ENCODE measurements around the gene PCDH1. TPM values are rescaled to one million over a fixed set of nuclear protein-coding genes. Genes with fewer than 3 reads are reported as not detected.

The PCDH1 gene
- total and polyA plus RNA-seq, 2 donors (not counting 3 experiments of a cell fraction or from before 2014, with no cell fraction given): 113 to 136 TPM

DNA sequence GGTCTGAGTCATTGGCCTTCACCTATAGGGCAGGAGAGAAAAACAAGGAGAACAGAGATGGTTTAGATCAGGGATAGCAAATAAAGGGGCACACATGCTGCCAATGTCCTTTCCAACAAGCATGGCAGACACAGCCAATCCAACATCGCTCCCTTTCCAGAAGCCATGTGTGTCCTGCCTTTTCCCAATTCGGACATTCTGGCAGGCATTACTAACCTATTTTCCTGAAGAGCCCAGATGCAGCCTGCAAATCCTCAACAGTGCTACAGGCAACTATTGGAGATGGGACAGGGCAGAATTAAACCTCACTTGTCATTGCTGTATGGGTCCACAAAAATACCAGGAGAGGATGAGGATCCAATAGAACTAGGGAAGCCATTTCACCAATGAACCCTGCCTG lies 12.8 kb downstream of the PCDH1 start:
- ChIA-PET POLR2A (no interaction called here), CTCF (interaction anchor here (1.9 kb wide), 1 partner anchor 95 kb away, joined by 8 read pairs; no protein-coding TSS in a partner anchor)
- Histone ChIP-seq H3K4me1 (ENCODE audit: control insufficient read depth, extremely low read depth, insufficient read depth, low read length) (peaks cover under 1% of the 10 kb centered on the region), H4K20me1 (replicated peaks; ENCODE audit: control insufficient read depth, extremely low read depth, insufficient read depth, low read length) (no peaks in the 10 kb centered on the region), H3K79me2 (ENCODE audit: control insufficient read depth, insufficient read depth, low read length) (peaks cover 51% of the 10 kb centered on the region), H3K4me2 (ENCODE audit: insufficient read depth, low read length) (no peak overlapping the region), H2AFZ (ENCODE audit: low read depth, low read length) (no peak overlapping the region), H3K9me3 (replicated peaks; ENCODE audit: control insufficient read depth, insufficient read depth, low read length) (no peaks in the 10 kb centered on the region), H3K9ac (replicated peaks; ENCODE audit: extremely low read depth, insufficient read depth, low read length) (no peak overlapping the region), H3K36me3 (ENCODE audit: control insufficient read depth in 2 of 2, extremely low read depth in 1 of 2, insufficient read depth in 2 of 2, low read length in 2 of 2) (peaks cover 45 to 67% of the 10 kb centered on the region in 2 experiments), H3K27ac (ENCODE audit: insufficient read depth, low read depth, low read length) (no peak overlapping the region), H3K27me3 (ENCODE audit: control insufficient read depth in 2 of 2, insufficient read depth in 2 of 2, low read length in 2 of 2) (no peaks in the 10 kb centered on the region), H3K9me1 (replicated peaks; ENCODE audit: control insufficient read depth, extremely low read depth, insufficient read depth, low read length) (no peaks in the 10 kb centered on the region), H3K4me3 (replicated peaks in 1 of 3; ENCODE audit: insufficient read depth in 1 of 3, low read depth in 1 of 3, low read length in 3 of 3) (no peak overlapping the region)
- BruUV-seq (replicated peaks): no TSS peak
- DNase-seq (ENCODE audit: low read depth, low spot score) (no peak), FAIRE-seq (no peak)
- dilution Hi-C loops (cut with MboI; ENCODE audit: extremely low pct_ligation_motif_present, low sequenced_read_pairs) (no loop called here), intact Hi-C loops (cut with micrococcal nuclease) (no loop called here)
- TF ChIP-seq POLR2AphosphoS5 (IDR thresholded peaks at IDR 0.05; ENCODE audit: insufficient read depth, low read depth, low read length) (no peak), EZH2 (IDR thresholded peaks at IDR 0.05; ENCODE audit: borderline replicate concordance, low read depth, low read length, severe bottlenecking) (no peak), MYC (IDR thresholded peaks at IDR 0.05; ENCODE audit: low read depth, low read length) (no peak), POLR2A (IDR thresholded peaks at IDR 0.05; ENCODE audit: low read depth, low read length) (no peak), FOS (IDR thresholded peaks at IDR 0.05; ENCODE audit: borderline replicate concordance, insufficient read depth, low read length) (no peak), GATA2 (IDR thresholded peaks at IDR 0.05; ENCODE audit: insufficient read depth, insufficient read length, low read depth, low read length) (no peak), JUN (IDR thresholded peaks at IDR 0.05; ENCODE audit: borderline replicate concordance, insufficient read depth, insufficient read length, low read depth) (no peak)
- TF ChIP-seq, protein P1, sequence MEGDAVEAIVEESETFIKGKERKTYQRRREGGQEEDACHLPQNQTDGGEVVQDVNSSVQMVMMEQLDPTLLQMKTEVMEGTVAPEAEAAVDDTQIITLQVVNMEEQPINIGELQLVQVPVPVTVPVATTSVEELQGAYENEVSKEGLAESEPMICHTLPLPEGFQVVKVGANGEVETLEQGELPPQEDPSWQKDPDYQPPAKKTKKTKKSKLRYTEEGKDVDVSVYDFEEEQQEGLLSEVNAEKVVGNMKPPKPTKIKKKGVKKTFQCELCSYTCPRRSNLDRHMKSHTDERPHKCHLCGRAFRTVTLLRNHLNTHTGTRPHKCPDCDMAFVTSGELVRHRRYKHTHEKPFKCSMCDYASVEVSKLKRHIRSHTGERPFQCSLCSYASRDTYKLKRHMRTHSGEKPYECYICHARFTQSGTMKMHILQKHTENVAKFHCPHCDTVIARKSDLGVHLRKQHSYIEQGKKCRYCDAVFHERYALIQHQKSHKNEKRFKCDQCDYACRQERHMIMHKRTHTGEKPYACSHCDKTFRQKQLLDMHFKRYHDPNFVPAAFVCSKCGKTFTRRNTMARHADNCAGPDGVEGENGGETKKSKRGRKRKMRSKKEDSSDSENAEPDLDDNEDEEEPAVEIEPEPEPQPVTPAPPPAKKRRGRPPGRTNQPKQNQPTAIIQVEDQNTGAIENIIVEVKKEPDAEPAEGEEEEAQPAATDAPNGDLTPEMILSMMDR (IDR thresholded peaks at IDR 0.05; ENCODE audit: extremely low read depth in 1 of 2, insufficient read depth in 1 of 2, low read depth in 1 of 2, low read length in 2 of 2): no peak
- TF ChIP-seq, protein P2, sequence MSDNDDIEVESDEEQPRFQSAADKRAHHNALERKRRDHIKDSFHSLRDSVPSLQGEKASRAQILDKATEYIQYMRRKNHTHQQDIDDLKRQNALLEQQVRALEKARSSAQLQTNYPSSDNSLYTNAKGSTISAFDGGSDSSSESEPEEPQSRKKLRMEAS (IDR thresholded peaks at IDR 0.05; ENCODE audit: insufficient read depth, insufficient read length): no peak
